Glomerular visceral epithelial cell (primary cell): Measurements from ENCODE around the gene QKI.
"Not testable (repeated sequence)": the region's sequence is repeated elsewhere in the genome, so short reads cannot be mapped to it uniquely, and the experiment has no call there.

ENCODE experiments used
- DNase-seq: peaks from one replicate; pipeline ENCODE4 v3.0.0-alpha.2; 2016; ENCODE audit errors: extremely low spot score

QKI gene

GRCh38 chr6:163579111-163579879, 164.8 kb downstream of the QKI start:
- no peak for DNase-seq

- DNase-seq = no peak
Observed at GRCh38 chr6:163579880-163580295, 165.4 kb downstream of the QKI start.

- no peak for DNase-seq
Observed at GRCh38 chr6:163580311-163581030, 166.0 kb downstream of the QKI start.

GRCh38 chr6:163583558-163583957, 169.0 kb downstream of the QKI start:
- no peak for DNase-seq

GRCh38 chr6:163585932-163586437, 171.5 kb downstream of the QKI start:
- peak; percentile 88 for DNase-seq

- DNase-seq = peak; percentile 33
Observed at GRCh38 chr6:163586888-163587287, 172.4 kb downstream of the QKI start.

GRCh38 chr6:163588220-163588919, 173.9 kb downstream of the QKI start:
- no peak for DNase-seq

- no peak for DNase-seq
Observed at GRCh38 chr6:163589387-163589786, 174.9 kb downstream of the QKI start.

- not testable (repeated sequence) for DNase-seq
Observed at GRCh38 chr6:163590132-163590531, 175.6 kb downstream of the QKI start.

- DNase-seq = no peak
Observed at GRCh38 chr6:163592872-163593271, 178.4 kb downstream of the QKI start.

GRCh38 chr6:163596174-163596573, 181.7 kb downstream of the QKI start:
- no peak for DNase-seq

- no peak for DNase-seq
Observed at GRCh38 chr6:163599136-163599535, 184.6 kb downstream of the QKI start.

GRCh38 chr6:163599684-163600083, 185.2 kb downstream of the QKI start:
- no peak for DNase-seq

- DNase-seq = no peak
Observed at GRCh38 chr6:163600331-163600730, 185.8 kb downstream of the QKI start.

- no peak for DNase-seq
Observed at GRCh38 chr6:163600781-163601180, 186.3 kb downstream of the QKI start.

GRCh38 chr6:163602851-163603250, 188.3 kb downstream of the QKI start:
- no peak for DNase-seq

- no peak for DNase-seq
Observed at GRCh38 chr6:163603395-163603794, 188.9 kb downstream of the QKI start.

GRCh38 chr6:163605385-163606097, 191.0 kb downstream of the QKI start:
- no peak for DNase-seq

GRCh38 chr6:163607792-163608191, 193.3 kb downstream of the QKI start:
- DNase-seq = no peak

GRCh38 chr6:163608204-163608644, 193.7 kb downstream of the QKI start:
- DNase-seq = no peak

GRCh38 chr6:163612200-163612599, 197.7 kb downstream of the QKI start:
- DNase-seq = no peak

- no peak for DNase-seq
Observed at GRCh38 chr6:163613025-163613424, 198.5 kb downstream of the QKI start.
